Activated CD8-positive, alpha-beta T cell treated with anti-CD3 and anti-CD28 coated beads, Interleukin-2, amount 10 ng/mL, durations not matched to agents 7 days and 5 days (primary cell): Measurements from ENCODE around the gene CDH15. TPM values are rescaled to one million over a fixed set of nuclear protein-coding genes. Genes with fewer than 3 reads are reported as not detected.
A peak's percentile ranks its signal among the peaks of the same experiment; 100 is the strongest.
"Not testable (repeated sequence)": the region's sequence is repeated elsewhere in the genome, so short reads cannot be mapped to it uniquely, and the experiment has no call there.

Source experiments
- ATAC-seq: fragments of 150-1000 bp; cut with Tn5 transposase; one replicate; pipeline ENCODE4 v1.10.0; 2021; ENCODE audit warnings: moderate library complexity
- CTCF ChIA-PET: fragments of 350-600 bp; sonication (Branson Sonifier 250); formaldehyde crosslinking; loops from one replicate; lab custom pipeline; 2021; ENCODE audit warnings: antibody characterized with exemption; lab: Charles Lee
- POLR2A ChIA-PET: fragments of 350-600 bp; sonication (Branson Sonifier 250); formaldehyde crosslinking; loops from one replicate; lab custom pipeline; 2021; ENCODE audit warnings: antibody characterized with exemption; lab: Charles Lee
- DNase-seq: peaks from one replicate; pipeline ENCODE4 v3.0.0-alpha.2; 2020
- H3K27ac Mint-ChIP-seq: one replicate; pipeline ENCODE4 v1.8.0; 2021; ENCODE audit warnings: mild to moderate bottlenecking, mixed read lengths
- H3K27me3 Mint-ChIP-seq: one replicate; pipeline ENCODE4 v1.8.0; 2021; ENCODE audit warnings: low read depth, mixed read lengths
- H3K36me3 Mint-ChIP-seq: one replicate; pipeline ENCODE4 v1.8.0; 2021; ENCODE audit warnings: low read depth, mixed read lengths
- H3K4me1 Mint-ChIP-seq: one replicate; pipeline ENCODE4 v1.8.0; 2021; ENCODE audit warnings: low read depth, mixed read lengths
- H3K4me3 Mint-ChIP-seq: one replicate; pipeline ENCODE4 v1.8.0; 2021; ENCODE audit warnings: mild to moderate bottlenecking, mixed read lengths
- H3K9me3 Mint-ChIP-seq: one replicate; pipeline ENCODE4 v1.8.0; 2022; ENCODE audit warnings: mixed read lengths; ENCODE audit not compliant: insufficient read depth
- total RNA-seq, 2 experiments: library from RNA; stranded (reverse); gene quantifications; one replicate each; pipeline ENCODE4 v1.2.3, GENCODE V29; 2021

The CDH15 gene
- total RNA-seq, 2 experiments from 2014 or later: not detected

DNA sequence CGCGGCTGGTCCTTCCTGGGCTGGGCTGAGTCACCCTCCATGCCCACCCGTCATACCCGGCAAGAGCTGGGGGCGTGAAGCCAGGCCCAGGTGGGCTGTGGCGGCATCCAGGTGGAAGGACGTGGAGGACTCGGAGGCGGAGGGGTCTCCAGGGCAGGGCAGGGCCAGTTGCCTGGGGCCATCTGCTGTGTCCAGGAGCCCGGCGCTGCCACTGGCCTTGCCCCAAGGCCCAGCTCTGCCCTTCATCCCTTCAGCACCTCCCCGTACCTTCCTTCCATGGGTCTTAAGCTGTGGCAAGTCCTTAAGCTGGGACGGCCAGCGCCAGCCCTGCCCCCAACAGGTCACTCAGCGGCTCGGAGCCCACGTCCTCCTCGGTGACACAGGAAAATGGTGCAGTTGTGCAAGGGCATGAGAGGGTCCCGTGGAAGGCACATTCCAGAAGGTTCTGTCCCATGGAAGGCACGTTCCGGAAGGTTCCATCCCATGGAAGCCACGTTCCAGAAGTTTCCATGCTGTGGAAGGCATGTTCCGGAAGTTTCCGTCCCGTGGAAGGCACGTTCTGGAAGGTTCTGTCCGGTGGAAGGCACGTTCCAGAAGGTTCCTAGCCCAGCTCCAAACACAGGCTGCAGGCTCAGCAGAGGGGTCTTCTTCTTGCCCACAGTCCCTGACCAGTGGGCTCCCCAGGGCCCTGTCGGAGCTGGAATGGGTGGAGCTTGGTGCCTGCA is 10.4 kb upstream of the CDH15 start:
- DNase-seq (no peak), ATAC-seq (no peak)
- POLR2A ChIA-PET: no interaction called here
- Mint-ChIP-seq H3K27ac (no peak overlapping the region), H3K27me3 (no peaks in the 10 kb centered on the region), H3K36me3 (no peaks in the 10 kb centered on the region), H3K9me3 (peaks cover 3% of the 10 kb centered on the region), H3K4me1 (no peaks in the 10 kb centered on the region), H3K4me3 (no peak overlapping the region)
- CTCF ChIA-PET: no interaction called here

DNA sequence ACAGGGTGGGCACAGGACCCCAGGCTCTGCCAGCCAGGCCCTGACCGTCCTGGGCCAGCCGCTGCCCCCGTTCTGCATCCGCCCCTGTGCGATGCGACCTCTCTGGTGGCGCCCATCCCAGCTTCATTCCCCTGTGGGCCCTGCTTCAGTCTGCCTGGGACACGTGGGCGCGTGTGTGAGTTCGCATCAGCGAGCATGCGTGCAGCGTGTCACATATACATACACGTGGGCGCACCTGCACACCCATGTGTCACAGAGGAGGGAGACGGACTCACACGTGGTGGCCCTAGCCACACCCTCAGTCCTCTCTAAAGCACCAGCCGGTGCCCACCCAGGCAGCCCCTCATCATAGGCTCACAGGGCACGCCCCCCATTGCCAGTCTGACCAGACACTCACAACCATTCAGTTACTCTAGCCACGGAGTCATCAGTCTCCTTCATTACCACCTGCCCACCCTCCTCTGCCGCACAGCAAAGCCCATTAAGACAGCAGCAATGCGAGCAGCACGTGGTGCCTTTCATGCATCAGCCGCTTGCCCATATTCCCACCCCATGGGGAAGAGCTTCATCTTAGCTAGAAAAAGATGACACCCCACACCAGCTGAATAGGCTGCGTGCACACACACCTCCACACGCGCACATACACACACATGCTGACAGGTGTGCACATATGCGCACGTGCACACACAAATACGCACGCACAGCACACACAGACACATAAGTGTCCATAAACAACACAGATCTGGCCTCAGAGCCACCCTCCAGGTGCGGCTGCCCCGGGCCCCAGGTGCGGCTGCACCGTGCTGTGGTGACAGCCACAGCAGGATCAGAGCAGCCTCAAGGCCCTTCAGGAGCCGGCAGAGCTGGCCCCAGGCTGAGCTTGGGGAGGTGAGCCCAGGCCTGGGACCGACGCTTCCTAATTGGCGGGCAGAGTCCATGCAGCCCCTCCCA is 9.5 kb upstream of the CDH15 start:
- H3K27ac Mint-ChIP-seq: no peak overlapping the region
- no peaks in the 10 kb centered on the region for H3K4me1 Mint-ChIP-seq
- H3K9me3 Mint-ChIP-seq: peaks cover 3% of the 10 kb centered on the region
- ChIA-PET POLR2A (no interaction called here), CTCF (no interaction called here)
- H3K27me3 Mint-ChIP-seq: no peaks in the 10 kb centered on the region
- no peaks in the 10 kb centered on the region for H3K36me3 Mint-ChIP-seq
- ATAC-seq (no peak), DNase-seq (no peak)
- H3K4me3 Mint-ChIP-seq: no peak overlapping the region

GRCh38 chr16:89163297-89163696 is 8.3 kb upstream of the CDH15 start:
- no peak for DNase-seq
- CTCF ChIA-PET: no interaction called here
- Mint-ChIP-seq H3K4me1 (no peaks in the 10 kb centered on the region), H3K27ac (no peak overlapping the region), H3K4me3 (no peak overlapping the region), H3K36me3 (no peaks in the 10 kb centered on the region), H3K9me3 (peaks cover under 1% of the 10 kb centered on the region), H3K27me3 (no peaks in the 10 kb centered on the region)
- POLR2A ChIA-PET: interaction anchor here (0.5 kb wide), 1 partner anchor 403 kb away, joined by 3 read pairs; no protein-coding TSS in a partner anchor
- ATAC-seq: no peak

DNA sequence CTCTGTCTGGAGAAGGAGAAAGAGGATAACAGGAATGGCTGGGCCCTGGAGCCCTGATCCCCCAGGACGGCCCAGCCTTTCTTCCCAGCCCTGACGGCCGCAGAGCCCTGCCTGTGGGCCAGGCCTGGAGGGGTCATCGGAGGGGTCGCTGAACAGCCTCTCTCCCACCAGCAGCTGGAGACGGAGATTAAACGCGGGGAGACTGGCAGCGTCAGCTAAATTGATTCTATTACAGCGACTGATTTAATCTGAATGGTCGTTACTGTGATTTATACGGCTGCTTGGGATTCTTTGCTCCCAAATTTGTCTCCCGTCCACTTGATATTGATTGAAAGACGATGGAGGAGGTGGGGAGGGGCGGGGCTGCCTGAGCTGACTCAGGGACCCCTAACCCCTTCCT is 7.1 kb upstream of the CDH15 start:
- Mint-ChIP-seq H3K4me3 (no peak overlapping the region), H3K36me3 (no peaks in the 10 kb centered on the region), H3K27ac (no peak overlapping the region), H3K9me3 (no peaks in the 10 kb centered on the region), H3K4me1 (no peaks in the 10 kb centered on the region), H3K27me3 (no peaks in the 10 kb centered on the region)
- CTCF ChIA-PET: no interaction called here
- POLR2A ChIA-PET: no interaction called here
- no peak for ATAC-seq
- no peak for DNase-seq

GRCh38 chr16:89164847-89165680 is 6.5 kb upstream of the CDH15 start:
- ChIA-PET POLR2A (no interaction called here), CTCF (no interaction called here)
- Mint-ChIP-seq H3K9me3 (no peaks in the 10 kb centered on the region), H3K4me3 (no peak overlapping the region), H3K4me1 (peaks cover 1% of the 10 kb centered on the region), H3K27me3 (no peaks in the 10 kb centered on the region), H3K36me3 (no peaks in the 10 kb centered on the region), H3K27ac (no peak overlapping the region)
- DNase-seq: no peak
- no peak for ATAC-seq

GRCh38 chr16:89165681-89165979 is 5.9 kb upstream of the CDH15 start:
- ATAC-seq, CTCF ChIA-PET: not testable (repeated sequence)

DNA sequence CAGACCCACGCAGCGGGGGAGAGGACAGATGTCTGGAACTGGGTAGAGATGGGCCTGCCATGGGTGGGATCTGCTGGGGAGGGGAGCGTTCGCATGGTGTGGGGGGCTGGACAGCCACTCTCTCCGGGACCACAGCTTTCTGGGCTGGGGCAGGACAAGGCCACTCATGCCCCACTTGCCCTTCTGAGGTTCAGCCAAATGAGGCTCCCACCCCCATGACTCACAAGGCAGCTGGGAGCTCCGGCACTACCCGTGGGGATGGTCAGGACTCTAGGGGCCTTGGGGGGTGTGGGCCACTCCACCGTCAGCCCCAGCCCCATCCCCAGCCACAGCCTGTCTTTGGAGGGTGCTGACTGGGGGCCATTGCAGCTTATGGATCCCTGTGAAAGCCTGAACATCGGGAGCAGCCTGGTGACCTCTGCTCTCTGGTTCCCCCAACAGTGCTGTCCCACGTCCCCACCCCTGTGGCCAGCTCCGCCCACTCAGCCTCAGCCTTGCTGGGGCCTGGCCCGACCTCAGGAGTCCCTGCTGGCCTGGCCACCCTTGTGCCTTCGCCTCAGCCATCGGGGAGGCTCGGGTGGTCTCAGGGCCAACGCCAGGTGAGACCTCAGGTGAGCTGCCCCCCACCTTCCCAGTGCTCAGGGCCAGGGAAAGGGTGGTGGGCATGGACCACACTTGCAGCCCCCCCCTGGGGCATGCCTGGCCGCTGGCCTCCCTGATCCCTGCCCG is 4.7 kb upstream of the CDH15 start:
- Mint-ChIP-seq H3K27ac (no peak overlapping the region), H3K36me3 (no peaks in the 10 kb centered on the region), H3K27me3 (peaks cover 5% of the 10 kb centered on the region), H3K4me1 (peaks cover 11% of the 10 kb centered on the region), H3K9me3 (no peaks in the 10 kb centered on the region), H3K4me3 (no peak overlapping the region)
- CTCF ChIA-PET: interaction anchor here (0.8 to 2.3 kb wide), 4 partner anchors 11 to 310 kb away, joined by 3 to 8 read pairs (median 6); partner anchors contain the start of genes GALNS and TRAPPC2L
- ATAC-seq (no peak), DNase-seq (no peak)
- POLR2A ChIA-PET: interaction anchor here (1.5 kb wide), 1 partner anchor 73 kb away, joined by 3 read pairs; the partner anchor contains the start of gene ACSF3

More at GRCh38 chr16:89165681-89165979, 5.9 kb upstream of the CDH15 start:
- H3K36me3 Mint-ChIP-seq, H3K9me3 Mint-ChIP-seq, DNase-seq, H3K27me3 Mint-ChIP-seq, POLR2A ChIA-PET, H3K4me3 Mint-ChIP-seq, H3K27ac Mint-ChIP-seq, H3K4me1 Mint-ChIP-seq: not testable (repeated sequence)

DNA sequence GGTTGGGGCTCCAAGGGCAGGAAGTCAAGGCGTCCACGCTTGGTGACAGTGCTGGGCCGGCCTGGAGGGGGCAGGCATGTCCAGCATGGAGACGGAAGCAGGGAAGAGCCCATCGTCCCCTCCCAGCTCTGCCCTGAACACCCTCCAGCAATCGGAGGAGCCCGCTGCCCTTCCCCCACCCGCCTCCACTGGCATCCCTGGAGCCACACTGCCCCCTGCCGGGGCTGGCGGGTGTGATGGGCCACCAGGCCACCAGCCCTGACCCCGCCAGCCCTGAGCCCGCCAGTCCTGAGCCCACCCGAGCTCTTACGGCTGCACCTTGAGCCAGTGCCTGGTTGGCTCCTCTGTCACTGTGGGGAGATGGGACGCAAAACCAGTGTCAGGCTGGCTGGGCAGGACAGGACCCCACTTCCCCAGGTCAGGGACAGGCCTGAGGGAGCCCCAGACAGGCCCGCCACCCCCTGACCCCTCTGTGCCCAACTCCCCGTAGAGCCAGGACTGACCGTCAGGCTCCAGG is 4.1 kb upstream of the CDH15 start:
- H3K27ac Mint-ChIP-seq: no peak overlapping the region
- ATAC-seq (peak; percentile 31), DNase-seq (peak; percentile 85)
- H3K36me3 Mint-ChIP-seq: no peaks in the 10 kb centered on the region
- H3K4me1 Mint-ChIP-seq: peaks cover 11% of the 10 kb centered on the region
- ChIA-PET POLR2A (interaction anchor here (0.6 to 1.5 kb wide), 2 partner anchors 74 to 288 kb away, joined by 3 read pairs; partner anchors contain the start of gene ACSF3), CTCF (interaction anchor here (0.8 to 2.3 kb wide), 4 partner anchors 12 to 310 kb away, joined by 3 to 8 read pairs (median 6); partner anchors contain the start of genes GALNS and TRAPPC2L)
- H3K27me3 Mint-ChIP-seq: peaks cover 5% of the 10 kb centered on the region
- H3K9me3 Mint-ChIP-seq: no peaks in the 10 kb centered on the region
- H3K4me3 Mint-ChIP-seq: no peak overlapping the region

GRCh38 chr16:89168381-89169189 is 3.0 kb upstream of the CDH15 start:
- DNase-seq (no peak), ATAC-seq (no peak)
- Mint-ChIP-seq H3K27ac (no peak overlapping the region), H3K4me3 (no peak overlapping the region), H3K9me3 (no peaks in the 10 kb centered on the region), H3K36me3 (no peaks in the 10 kb centered on the region), H3K27me3 (peaks cover 5% of the 10 kb centered on the region), H3K4me1 (peaks cover 11% of the 10 kb centered on the region)
- CTCF ChIA-PET: interaction anchor here (2.3 kb wide), 1 partner anchor 311 kb away, joined by 7 read pairs; the partner anchor contains the start of genes GALNS and TRAPPC2L
- POLR2A ChIA-PET: no interaction called here

DNA sequence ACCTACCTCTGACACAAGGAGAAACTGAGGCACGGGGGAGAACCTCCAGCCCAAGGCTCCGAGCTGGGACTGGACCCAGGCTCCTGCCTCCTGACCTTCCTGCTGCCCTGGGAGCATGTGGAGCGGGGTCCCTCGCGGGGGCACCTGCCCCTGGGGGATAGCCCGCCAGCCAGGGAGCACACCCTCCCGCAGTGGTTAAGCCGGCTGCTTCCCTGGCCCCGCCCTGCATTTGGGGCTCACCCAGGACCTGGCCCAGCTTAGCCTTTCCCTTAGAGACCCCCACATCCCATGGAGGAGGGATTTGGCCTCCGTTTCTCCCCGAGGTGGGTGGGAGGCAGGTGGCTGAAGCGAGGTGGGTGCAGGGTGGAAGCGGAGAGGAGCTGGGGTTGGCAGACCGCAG is 1.8 kb upstream of the CDH15 start:
- H3K27ac Mint-ChIP-seq: no peak overlapping the region
- H3K27me3 Mint-ChIP-seq: peaks cover 5% of the 10 kb centered on the region
- no peaks in the 10 kb centered on the region for H3K36me3 Mint-ChIP-seq
- no peak overlapping the region for H3K4me3 Mint-ChIP-seq
- peaks cover 11% of the 10 kb centered on the region for H3K4me1 Mint-ChIP-seq
- DNase-seq (no peak), ATAC-seq (no peak)
- ChIA-PET CTCF (interaction anchor here (1.6 kb wide), 1 partner anchor 426 kb away, joined by 3 read pairs; no protein-coding TSS in a partner anchor), POLR2A (no interaction called here)
- H3K9me3 Mint-ChIP-seq: no peaks in the 10 kb centered on the region
